Activated CD4-positive, alpha-beta T cell treated with anti-CD3 and anti-CD28 coated beads for 1 hour (primary cell): Measurements from ENCODE around the gene EPGN.
"Not testable (repeated sequence)": the region's sequence is repeated elsewhere in the genome, so short reads cannot be mapped to it uniquely, and the experiment has no call there.

Experiments
- DNase-seq: peaks from one replicate; pipeline ENCODE4 v3.0.0-alpha.2; 2020

EPGN gene

DNA sequence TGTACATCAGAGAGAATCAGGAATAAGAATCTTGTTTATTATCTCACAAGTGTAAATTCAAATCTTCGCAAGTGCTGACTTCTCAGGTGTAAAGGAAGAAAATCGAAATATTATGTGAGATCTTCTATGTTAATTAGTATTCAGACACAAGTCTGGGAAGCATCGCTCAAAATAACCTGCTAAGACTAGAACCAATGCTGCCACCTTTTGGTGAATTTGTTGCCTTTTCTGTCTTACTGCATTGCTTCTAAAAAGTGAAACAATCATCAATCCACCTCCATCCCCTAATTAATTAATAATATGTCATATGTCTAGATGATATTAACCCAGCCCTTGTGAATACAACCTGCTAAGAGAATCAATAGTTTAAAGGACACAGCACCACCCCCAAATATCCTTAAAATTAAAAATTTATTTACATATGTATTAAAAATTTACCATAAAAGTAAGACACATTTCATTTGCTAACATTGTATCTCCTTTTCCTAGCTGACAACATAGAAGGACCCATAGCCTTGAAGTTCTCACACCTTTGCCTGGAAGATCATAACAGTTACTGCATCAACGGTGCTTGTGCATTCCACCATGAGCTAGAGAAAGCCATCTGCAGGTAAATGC is 3.5 kb downstream of the EPGN start:
- DNase-seq = no peak

DNA sequence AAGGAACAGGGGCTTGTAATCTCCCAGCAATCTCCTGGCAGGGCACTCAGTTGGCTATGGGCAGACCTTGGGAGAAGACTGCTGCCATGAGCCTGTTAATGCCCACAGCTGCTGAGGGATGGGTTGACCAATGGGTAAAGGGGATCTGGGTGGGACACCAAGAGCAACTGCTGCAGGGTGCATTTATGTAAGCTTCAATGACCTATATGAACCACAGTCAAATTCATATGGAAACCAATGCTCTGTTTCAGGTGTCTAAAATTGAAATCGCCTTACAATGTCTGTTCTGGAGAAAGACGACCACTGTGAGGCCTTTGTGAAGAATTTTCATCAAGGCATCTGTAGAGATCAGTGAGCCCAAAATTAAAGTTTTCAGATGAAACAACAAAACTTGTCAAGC is 6.1 kb downstream of the EPGN start:
- DNase-seq = no peak

DNA sequence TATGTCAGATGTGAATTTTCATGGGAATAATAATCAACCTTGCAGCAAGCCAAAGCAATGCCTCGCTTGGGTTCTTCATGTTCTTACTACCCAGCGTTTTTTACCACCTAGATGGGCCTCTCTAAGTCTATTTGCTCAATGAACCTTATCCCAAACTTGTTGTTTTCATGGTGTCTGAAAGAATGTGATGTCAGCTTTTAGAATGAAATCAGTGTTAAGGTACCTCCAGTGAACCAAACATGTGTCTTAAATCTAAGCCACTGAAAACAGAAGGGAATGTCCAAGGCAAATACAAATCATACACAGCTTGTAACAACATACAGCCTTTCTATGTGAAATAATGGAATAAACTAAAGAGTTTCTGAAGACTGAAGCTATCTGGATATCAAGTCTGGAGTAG is 6.7 kb downstream of the EPGN start:
- no peak for DNase-seq

DNA sequence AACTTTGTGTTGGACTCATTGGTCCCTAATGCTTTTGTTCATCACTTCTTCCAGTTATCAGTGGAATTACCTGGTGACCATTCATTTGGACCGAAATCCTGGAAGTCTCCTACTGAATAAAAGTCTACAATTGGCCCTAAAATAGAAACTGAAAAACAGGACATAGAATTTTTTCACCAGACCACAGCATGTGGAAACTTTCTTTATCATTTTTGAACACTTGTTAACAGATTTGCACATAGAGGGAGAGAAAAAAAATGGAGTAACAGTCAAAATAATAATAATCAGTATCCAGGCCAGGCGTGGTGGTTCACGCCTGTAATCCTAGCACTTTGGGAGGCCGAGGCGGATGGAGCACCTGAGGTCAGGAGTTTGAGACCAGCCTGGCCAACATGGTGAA is 7.1 kb downstream of the EPGN start:
- no peak for DNase-seq

DNA sequence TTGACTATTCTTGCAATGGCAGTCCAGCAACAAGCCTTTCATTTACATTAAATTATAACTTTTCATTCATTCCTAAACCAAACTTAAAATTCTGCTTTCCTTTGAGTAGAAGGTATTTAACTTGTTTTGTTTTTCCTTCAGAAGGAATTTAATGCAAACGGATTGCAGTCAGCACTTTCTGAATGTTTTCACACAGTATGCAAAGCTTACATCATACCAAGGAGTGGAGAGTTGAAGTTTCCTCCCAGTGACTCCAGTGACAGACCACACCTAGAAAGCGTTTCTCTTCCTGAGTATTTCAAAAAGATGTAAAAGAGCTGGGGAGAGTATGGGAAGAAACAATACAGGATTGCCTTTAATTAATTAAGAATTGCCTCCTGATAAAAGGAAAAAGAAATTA is 8.1 kb downstream of the EPGN start:
- no peak for DNase-seq

DNA sequence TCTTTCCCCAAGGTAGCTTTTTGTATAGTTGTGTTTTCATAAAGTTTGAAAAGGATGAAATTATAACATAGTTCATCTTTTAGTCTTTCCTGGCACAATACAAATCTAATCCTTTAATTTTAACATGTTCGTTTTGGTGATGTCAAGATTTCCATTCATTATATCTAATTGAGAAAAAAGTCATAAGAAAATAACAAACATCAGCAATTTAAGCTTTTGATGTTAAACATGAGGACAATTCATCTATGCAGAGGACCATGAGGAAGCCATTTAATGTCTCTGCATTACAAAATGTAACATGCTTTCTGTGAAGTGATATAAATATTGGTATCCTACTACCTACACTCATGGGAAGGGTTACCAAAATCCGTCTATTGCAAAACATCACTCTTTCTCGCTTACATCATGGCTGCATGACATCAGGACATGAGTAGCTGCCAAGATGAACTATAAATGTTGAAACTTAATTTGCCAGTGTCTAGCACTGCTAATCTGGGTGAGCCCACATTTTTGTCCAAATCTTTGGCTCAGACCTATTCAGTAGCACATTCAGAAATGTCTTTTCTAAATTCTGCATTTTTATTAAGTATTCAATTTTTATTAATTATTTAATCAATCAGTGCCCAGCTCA is 9.5 kb downstream of the EPGN start:
- no peak for DNase-seq

DNA sequence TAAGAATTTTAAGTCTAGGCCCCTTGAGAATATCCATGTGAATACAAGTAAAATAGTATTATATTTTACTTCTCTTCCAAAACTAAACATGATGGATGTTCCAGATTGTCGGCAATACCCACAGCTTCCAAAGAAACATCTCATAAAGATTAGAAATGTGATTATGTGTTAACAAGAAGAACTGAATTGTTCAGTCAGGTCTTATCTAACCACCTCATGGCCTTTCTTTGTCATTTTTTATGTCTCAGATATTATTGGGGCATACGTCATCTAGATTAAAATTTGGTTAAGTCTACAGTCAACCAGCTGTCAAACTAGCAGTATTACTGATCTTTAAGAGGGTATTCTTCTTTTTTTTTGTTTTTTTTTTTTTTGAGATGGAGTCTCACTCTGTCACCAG is 10.0 kb downstream of the EPGN start:
- no peak for DNase-seq

DNA sequence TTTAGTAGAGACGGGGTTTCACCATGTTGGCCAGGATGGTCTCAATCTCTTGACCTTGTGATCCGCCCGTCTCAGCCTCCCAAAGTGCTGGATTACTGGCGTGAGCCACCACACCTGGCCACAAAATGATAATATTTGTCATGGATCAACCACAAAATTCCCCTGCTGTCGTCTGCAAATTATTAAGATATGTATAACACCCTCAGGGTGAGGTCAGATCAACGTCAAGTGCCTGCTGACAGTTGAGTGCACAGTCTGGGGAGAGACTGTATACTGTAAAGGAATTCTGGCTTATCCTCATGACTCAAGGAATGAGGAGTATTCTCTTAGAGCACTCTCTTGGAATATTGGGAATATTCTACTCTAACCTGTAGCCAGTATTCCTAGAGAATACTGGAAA is 11.2 kb downstream of the EPGN start:
- DNase-seq = no peak

DNA sequence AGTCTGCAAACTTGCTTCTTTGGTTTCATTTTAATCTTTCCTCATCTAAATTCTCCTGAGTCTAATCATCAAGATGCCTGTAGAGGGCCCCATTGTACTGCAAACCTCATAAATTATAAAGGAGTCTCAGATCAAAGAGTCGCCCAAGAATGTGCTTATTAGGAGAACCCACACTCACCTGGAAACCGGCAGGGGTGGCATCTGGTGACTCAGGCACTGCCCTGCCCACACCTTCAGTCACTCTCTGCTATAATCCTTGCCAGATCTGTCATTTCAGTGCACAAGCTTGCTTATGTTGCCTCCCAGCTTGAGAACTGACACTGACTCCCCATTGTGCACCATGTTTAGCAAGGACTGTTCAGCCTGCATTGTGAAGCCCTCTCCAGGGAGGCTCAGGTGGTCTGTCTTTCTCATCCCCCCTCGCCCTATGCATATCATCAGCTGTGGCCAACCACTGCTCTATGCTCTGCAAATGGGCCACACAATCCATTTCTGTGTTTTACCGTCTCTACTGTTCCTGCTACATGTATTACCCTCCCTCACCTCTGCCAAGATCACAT is 12.4 kb downstream of the EPGN start:
- no peak for DNase-seq

DNA sequence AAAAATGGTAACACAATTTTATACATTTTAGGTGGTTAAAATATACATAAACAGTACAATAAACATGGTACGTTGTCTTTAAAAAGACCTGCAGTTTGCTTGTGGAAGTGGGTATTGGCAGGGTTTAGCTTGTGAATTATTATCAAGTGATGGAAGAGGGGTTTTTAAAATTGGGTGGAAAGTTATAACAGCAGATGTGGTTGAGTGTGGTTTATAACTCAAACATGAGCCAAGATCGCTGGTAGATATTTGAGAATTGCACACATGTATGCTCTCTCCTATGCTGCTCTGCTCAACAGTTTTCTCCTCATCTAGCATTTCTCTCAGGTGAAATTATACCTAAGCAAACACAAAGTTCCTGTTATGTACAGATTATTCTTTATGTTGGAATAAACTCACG is 14.0 kb downstream of the EPGN start:
- DNase-seq = no peak

DNA sequence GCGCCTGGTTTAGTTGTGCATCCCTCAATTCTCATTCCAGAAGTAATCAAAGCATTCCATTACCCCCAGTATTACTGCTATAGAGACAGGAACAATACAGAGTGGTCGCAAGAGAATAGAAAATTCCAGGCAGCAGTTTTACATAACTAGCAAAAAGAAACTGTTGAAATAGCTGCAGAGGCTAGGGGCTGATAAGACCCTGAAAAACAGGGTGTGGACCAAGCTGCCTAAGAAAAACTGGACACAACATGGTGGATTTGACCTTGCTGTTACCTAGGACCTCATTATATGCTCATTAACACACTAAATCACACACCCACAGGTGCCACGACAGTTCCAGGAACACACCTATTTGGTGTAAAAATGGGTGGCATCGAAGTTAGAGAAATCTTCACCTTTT is 15.4 kb downstream of the EPGN start:
- no peak for DNase-seq

DNA sequence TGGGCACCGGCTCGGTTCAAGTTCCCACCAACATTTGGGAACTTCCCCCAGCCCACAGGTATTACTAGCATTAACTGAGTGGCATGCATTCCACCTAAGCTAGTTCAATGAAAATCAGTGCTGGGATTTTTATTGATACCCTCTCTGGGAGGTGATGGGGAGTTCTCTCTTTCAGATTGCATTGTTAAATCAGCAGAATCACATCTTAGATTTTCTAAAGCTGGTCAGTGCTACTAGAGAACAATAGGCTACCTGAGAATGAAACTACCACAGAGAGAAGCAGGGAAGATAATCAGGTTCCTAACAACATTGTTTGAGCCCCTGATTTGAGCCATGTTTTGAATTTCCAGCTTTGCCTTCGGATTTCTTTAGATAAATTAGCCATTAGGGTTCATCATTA is 16.0 kb downstream of the EPGN start:
- DNase-seq = no peak

DNA sequence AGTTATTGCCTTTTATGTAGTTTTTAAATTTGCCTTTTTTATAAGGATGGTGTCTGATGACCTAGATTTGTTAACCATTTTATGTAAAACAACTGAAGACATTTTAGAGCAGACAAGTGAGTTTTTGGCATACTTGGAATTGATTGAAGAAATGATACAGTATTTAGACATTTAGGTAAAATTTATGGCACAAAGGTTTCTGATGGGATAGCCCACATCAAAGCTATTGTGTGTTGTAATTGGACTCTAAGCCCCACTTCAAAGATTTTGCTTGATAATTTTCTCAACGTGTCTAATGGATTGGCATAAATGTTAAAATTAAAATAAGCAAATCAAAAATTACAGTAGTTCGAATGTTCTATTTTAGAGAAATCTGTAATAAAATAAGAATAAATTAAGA is 17.6 kb downstream of the EPGN start:
- DNase-seq = no peak

DNA sequence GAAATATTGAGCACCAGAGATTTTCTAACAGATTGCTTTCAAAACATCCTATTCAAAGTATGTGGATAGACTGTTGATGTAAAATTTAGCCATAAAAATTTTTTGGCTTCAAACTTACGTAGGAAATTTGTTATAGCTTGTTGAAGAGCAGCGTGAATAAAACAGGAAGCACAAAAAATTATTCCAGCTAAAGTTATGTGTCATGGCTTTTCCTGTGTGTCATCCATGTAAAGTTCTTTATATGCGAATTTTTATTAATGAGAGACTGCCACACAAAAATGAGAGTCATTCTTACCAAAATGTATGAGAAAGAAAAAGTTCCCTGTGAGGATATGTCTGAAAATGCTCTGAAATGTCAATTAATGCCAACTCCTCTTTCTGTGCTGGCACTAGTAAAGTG is 19.5 kb downstream of the EPGN start:
- DNase-seq = no peak

DNA sequence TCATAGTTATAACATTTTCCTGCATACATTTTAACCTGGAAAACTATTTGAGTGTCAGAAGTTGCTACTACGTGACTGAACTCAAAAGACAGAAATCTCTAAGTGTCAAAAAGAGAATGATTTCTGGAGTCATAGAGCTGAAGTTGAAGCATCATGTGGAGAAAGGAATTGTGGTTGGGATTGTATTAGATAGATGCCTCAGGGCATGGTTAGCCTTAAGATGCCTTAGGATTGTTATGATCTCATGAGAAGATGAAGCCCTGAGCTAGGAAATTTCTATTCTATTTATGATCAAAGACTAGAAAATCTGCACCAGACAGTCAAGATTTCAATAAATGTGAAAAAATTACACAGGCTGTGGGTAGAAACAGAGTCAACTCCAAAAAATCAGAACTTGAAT is 20.2 kb downstream of the EPGN start:
- DNase-seq = no peak

DNA sequence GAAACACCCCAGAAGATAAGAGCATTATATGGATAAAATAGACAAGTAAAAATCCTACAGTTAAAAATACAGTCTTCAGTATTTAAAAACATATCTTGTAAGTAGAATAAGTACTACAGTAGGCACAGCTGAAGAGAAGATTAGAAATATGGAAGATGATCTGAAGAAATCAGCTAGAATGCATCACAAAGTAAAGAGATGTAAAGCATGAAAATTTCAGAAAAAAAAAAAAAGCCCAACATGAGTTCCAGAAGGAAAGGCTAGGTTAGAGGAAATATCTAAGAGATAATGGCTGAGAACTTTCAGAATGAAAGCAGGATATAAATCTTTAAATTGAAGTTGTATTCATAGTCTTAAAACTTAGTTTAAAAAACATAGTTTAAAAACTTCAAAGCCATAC is 21.0 kb downstream of the EPGN start:
- DNase-seq = no peak

DNA sequence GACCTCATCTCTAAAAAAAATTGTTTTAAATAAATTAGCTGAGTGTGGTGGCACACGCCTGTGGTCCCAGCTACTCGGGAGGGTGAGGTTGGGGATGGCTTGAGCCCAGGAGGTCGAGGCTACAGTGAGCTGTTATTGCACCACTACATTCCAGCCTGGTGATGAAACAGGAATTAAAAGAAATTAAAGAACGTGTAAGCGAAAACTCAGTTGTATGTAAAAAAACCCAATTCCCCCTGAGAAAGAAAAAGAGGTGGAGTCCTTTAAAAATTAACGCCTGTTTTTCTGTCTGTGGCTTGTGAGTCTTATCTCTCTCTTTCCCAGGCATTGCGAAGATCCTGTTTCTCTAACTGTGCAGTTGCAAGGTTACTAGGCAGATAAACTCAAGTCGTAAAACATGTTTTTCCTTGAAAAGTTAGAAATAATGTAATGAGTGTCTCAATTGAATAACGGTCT is 22.1 kb downstream of the EPGN start:
- DNase-seq = no peak

DNA sequence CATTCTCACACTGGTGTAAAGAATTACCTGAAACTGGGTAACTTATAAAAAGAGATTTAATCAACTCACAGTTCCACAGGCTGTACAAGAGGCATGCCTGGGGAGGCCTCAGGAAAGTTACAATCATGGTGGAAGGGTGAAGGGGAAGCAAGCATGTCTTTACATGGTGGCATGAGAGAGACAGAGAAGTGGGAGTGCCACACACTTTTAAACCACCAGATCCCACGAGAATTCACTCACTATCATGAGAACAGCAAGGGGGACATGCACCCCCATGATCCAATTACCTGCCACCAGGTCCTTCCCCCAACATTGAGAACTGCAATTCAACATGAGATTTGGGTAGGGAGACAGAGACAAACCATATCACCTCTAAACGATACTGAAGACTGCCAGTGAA is 23.0 kb downstream of the EPGN start:
- DNase-seq = no peak

DNA sequence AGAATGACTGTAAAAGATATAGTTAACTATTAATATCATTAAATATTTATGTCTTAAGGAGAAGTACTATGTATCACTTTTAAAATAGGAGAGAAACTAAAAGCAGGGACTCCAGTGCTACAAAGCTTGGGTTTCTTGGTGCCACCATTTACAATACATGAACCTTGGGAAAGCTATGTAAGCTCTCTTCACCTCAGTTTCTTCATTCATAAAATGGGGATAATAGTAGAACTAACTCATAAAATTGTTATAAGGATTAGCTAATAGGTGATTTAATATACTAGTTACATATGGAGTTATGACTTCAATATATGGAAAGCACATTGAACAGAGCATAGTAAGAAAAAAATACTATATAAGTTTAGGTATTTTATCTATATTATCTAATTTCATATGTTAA is 23.7 kb downstream of the EPGN start:
- DNase-seq = no peak

DNA sequence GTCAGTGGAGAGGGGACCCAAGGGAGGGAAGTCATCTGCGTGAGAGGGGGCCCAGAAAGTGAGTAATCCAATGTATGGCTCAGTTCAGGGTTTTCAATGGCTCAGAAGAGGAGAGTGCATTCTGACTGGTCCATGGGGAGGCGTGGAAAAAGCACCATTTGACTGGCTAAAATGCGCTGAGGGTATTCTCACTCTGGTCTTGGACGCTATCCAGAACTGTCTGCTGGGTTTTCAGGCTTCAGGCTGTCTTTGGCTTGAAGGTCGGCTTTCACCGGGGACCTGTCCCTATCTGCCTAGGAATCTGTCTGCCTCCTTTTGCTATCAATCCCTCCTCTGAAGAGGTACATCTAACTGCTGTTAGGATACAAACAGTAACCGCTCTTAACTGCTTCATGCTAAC is 26.4 kb downstream of the EPGN start:
- DNase-seq = no peak

DNA sequence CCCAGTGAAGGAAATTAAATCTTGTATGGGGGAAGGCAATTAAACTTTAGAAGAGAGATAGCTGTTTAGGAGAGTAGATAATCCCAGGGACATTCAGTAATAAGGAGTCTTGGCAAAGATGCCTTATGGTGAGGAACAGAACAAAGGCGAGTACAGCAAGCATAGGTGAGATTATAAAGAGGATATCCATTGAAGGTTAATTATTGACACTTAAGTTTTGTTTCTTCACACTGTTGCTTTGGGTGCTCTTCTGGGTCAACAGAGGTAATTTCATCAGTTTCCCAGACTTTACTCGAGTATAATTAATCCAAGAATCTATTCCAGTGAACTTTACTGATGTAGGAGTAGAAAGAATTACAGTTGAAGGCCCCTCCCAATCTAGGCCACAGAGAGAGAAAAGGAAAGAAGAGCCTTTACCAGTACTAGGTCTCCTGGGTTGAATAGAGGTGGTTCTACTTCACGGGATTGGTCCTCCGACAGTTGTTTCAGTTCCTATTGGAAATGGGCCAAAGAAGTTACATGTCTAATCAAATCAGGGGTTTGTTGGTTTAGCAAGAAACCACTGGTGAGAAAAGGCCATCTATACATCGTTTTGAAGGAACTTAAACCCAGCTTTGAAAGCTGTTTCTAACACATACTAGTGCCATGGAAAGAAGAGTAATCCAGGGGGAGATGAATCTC is 27.2 kb downstream of the EPGN start:
- DNase-seq = no peak

DNA sequence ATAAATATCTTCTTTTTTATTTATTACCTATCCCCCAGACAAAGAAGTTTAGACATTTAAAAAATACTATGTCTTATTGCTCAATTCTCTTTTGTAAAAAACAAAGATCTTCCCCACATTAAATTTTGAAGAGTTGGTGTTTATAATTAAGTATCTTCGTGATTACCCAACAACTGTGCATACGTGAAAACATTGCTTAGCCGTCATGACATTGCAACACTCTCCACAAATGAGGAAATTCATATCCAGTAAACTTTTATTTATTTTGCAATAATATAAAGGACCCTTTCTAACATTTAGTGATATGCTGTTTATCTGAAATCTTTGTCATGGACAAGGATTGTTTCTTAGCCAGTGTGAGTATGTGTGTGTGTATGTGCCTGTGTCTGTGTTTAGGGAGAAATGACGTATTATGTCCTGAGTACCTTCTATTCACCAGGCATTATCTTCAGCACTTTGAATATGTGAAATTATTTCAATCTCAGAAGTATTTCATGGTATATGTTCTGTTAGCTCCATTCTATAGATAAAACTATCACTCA is 30.6 kb downstream of the EPGN start:
- no peak for DNase-seq

DNA sequence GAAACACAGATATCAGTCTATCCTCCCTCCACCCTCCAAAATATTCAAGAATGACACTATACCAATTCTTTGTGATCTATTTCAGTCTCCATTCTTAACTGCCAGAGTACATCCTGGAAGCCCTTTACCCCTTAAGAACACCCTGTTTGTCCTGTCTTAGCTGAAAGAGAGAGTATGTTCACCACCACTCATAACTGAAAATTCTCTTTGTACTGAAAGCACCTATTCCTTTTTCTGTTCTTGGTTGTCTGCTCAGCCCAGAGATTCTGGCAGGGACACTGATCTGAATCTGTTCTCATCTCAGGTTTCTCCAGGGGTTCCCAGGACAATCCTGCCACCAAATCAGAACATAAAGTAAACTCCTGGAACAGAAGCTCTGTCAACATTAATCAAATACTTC is 31.2 kb downstream of the EPGN start:
- no peak for DNase-seq

DNA sequence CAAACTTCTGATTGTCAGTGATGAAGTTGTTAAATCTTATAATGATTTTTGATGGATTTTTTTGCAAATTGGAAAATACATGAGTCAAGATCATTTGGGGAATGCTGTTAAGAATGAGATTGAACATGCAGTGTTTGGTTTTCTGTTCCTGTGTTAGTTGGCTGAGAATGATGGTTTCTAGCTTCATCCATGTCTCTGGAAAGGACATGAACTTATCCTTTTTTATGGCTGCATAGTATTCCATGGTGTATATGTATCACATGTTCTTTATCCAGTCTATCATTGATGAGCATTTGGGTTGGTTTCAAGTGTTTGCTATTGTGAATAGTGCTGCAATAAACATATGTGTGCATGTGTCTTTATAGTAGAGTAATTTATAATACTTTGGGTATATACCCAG is 32.2 kb downstream of the EPGN start:
- not testable (repeated sequence) for DNase-seq
